ENCODE data around the gene ANKS1A.
A peak's percentile ranks its signal among the peaks of the same experiment; 100 is the strongest.
"Not testable (repeated sequence)": the region's sequence is repeated elsewhere in the genome, so short reads cannot be mapped to it uniquely, and the experiment has no call there.

ANKS1A gene

DNA sequence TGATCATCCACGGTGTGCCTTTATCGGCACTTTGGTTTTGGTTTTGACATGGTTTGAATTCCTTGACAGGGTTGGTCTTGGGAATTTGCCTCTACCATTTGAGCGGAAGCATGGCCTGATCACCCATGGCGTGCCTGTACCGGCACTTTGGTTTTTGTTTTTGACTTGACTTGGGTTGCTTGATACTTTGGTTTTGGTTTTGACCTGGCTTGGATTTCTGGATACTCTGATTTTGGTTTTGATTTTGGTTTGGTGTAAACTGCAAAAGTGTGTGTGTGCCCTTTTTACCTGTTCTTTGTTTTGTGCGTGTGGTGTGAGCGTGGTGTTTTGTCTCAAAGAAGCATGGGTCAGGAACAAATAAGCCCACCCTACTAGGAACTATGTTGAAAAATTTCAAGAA lies 110.1 kb downstream of the ANKS1A start:
- DNase-seq (ENCODE audit: low read depth), result not testable (repeated sequence)

DNA sequence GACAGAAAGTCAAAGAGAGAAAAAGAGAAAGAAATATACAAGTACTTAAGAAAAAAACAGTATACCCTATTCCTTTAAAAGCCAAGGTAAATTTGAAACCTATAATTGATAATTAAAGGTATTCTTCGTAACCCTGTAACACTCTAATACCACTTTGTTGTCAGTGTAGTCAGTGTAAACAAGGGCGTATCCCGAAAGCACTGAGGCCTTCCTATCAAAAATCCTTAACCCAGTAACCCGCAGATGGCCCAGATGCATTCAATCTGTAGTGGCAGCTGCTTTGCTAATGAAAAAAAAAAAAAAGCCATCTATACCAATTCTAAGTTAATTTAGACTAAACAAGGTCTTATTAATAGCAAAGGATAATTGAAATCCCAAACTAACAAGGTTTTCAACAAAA lies 110.9 kb downstream of the ANKS1A start:
- DNase-seq (ENCODE audit: low read depth), result not testable (repeated sequence)

DNA sequence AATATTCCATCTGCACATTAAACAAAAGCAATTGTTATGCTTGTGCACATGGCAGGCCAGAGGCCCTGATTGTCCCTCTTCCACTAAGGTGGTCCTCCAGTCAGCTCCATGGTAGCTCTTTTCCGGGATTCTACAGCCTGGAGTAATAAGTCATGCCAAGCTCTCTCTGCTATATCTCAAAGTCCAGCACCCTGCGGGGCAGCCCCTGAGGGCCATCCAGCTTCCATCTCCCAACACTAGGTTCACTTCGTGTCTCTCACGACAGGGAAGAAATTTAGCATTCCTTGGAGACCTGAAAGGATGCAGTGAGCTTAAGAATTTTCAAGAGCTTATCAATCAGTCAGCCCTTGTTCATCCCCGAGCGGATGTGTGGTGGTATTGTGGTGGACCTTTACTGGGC lies 112.3 kb downstream of the ANKS1A start:
- not testable (repeated sequence) for DNase-seq (ENCODE audit: low read depth)

DNA sequence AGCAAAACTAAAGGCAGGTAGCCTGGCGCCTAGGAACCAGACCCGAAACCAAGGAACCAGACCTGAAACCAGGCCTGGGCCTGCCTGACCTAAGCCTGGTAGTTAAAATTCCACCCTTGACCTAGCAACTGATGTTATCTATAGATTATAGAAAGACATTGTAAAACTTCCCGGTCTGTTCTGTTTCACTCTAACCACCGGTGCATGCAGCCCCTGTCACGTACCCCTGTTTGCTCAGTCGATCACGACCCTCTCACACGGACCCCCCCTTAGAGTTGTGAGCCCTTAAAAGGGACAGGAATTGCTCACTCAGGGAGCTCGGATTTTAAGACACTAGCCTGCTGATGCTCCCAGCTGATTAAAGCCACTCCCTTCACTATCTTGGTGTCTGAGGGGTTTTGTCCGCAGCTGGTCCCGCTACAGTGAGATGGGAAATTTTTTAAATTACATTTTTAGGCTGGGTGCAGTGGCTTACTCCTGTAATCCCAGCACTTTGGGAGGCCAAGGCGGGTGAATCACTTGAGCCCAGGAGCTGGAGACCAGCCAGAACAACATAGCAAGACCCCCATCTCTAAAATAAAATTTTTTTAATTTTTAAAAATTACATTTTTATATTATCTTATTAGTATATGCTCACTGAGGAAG lies 115.0 kb downstream of the ANKS1A start:
- DNase-seq (ENCODE audit: low read depth), result not testable (repeated sequence)

DNA sequence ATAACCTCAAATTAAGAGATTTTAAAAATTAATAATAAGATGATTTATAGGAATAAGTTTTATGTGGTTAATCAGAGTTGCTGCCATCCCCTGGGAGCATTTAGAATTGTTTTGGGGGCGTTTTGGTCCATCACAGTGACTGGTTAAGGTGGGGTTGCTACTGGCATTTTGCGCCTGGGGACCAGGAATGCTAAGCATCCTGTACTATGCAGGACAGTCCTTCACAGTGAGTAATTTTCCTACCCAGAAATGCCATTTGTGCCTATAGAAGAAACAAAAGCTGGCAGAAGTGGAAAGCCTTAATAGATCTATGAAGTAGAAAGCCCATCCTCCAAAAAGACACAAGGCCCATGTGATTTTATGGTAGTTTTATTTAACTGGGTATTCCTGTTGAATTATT lies 118.0 kb downstream of the ANKS1A start:
- DNase-seq (ENCODE audit: low read depth), result no peak

DNA sequence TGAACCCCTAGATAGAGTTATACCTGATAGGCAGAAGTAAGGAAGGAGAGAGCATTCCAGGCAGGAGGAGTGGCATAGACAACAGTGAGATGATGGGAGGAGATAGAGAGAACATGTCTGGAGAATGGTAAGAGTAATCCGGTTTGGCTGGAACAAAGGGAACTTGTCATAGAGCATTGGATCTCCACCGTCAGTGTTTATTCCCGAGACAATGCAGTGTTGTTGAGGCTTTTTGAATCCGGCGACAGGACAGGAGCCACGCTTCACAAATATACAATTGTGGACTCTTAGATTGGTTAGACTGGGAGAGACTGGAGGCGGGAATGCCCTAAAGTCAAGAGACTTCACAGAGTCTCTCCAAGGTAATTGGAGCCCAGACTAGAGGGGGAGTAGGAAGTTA lies 119.8 kb downstream of the ANKS1A start:
- DNase-seq (ENCODE audit: low read depth), result no peak

DNA sequence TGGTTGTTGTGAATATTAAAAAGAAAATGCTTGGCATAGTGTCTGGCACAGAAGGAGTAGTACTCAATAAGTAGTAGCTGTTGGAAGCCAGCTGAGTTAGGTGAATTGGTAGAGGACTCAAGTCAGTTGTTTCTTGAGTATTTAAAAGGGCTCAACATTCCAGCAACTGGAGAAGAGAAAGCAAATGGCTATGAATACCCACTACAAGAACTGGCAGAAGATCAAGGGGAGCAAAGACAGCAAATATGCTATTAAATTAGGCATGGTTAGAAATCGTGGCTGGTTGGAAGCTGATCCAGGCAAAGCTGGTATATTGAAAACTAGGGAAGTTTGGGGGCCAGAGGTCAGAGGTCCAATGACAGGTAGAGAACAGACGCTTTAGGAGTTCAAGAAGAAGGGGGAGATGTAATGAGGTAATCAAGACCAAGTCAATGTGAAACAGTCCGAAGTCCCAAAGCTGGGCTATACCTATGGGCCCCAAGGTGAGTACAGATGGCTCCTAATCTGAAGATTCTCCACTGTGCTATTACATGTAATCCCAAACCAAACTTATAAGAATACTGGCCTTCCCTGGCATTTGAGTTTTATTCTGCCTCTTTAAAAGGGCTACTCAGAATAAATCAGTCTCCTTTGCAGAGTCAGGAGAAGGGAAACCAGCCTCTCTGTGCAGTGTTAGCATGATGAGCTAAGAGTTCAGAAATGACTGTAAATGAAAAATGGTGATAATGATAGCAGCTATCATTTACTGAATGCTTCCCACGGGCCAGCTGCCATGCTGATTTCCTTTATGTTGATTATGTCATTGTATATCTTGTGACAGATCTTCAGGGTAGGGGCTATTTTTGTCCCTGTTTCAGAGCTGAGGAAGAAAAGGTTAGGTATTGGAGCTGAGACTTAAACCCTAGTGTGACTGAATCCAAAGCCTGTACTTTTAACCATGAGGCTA lies 122.3 kb downstream of the ANKS1A start:
- no peak for DNase-seq (ENCODE audit: low read depth)

DNA sequence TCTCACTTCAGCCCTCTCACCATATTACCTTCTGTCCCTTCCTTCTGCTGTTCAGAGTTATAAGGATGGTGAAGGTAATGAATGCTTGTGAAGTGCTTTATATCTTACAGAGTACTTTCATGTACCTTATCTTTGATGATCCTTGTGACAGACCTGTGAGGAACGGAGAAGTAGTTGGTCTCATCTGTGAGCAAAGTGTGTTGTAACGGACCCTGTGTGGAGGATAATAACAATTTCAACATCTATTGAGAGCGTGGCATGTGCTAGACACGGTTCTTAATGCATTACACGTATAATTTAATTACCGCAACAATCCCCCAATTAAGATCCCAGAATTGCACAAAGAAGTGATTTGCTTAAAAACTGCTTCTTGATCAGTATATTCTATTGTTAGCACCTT lies 124.6 kb downstream of the ANKS1A start:
- DNase-seq (ENCODE audit: low read depth), result no peak

DNA sequence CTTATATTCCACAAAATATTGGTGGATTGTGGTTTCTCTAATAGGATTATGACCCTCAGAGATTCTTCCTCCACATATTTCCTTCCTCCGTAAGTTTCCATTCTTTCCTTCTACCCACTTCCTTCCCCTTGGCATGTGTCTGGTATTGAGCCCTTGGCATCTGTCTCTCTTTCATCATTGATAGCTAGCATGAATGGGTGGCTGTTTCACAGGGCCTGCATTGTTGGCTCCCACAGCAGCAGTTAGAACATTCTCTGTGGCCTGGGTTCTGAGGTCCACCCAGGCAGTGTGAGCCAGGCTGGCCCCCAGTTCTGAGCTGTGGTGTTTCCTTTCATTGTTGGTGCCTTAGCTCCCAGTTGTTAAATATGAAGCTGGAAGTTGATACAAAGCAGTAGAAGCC lies 125.3 kb downstream of the ANKS1A start:
- no peak for DNase-seq (ENCODE audit: low read depth)

DNA sequence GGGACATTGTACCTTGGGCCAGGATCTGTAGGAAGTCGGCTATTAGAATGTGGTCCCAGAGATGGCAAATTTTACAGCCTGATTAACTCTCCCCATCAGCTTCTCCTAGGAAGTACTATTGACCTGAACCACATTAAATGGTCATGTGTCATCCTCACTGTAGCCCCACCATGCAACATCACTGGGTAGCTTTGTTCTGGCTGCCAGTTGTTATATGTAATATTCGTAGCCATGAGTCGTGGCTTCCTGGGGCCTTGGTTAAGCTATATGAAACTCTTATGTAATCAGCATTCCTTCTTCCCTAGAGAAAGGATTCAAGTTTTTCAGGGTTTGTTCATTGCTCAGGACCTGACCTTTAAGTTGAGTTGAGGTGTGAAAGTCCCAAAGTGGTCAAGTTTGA lies 125.7 kb downstream of the ANKS1A start:
- DNase-seq (ENCODE audit: low read depth), result no peak

DNA sequence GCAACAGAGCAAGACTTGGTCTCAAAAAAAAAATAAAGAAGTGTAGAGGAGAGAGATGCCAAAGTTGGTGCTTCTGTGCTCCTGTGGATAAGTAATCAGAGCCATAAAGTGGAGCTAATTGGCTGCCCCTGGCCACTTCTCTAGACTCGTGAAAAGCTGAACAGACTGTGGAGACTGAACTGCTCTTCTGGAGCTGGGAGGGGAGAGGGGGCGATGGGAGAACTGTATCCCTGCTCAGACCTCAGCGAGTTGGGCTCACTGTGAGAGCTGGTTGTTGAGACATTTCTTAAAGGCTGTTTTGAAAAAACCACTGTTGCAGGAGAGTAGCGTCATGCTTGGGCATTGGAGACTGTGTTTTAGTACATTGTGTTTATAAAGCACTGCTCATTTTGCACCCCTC lies 126.4 kb downstream of the ANKS1A start:
- no peak for DNase-seq (ENCODE audit: low read depth)

DNA sequence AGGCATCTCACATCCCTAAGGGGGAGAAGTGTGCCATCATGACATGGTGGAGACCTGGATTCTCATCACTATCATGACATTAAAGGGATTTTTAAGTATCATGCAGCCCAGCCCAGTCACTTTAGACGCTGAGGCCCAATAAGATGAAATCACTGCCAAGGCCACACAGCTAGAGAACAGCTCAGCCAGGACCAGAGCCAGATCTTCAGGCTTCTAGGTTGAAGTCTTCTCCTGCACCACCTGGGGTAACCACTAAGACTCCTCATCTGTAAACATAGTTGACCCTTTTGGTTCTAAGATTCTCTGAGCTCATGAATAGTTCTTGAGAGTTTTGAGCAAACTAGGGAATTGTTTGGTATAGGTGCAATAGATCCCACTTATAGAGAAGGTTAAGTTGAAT lies 126.9 kb downstream of the ANKS1A start:
- DNase-seq (ENCODE audit: low read depth), result no peak

DNA sequence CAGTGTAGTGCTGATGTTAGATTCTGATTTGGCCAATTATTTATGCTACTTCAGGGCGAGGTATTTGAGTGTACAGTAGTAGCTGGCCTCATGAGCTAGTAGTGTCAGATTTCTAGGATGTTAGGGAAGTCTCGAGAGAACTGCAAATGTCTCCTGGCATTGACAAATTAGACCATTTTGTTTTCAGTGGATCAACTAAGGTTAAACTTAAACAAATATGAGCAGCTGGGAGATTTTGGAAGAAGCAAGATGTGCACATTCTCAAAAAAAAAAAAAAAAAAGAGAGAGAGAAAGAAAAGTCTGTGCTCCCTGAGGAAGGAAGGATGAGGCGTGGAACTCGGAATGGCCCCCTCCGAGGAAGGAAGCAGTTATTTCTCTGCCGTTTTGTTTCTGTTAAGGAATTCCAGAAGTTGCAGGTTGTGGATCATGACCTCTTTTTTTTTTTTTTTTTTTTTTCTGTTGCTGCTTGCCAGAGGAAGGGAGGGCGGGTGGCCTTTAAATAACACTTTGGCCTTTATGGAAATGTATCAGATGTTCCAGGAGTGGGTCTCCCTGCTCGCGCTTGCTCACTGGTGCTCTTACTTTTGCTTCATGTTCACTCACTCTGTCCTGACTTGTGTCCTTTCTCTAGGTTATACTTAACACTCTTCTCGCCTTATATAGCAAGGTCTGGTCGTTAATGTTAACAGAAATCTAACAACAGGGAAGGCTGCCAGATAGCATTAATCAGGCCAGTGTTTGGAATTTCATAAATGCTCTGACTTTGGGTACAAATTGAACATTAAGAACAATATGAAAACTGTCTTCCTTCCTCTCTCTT lies 127.7 kb downstream of the ANKS1A start:
- peak; percentile 53 for DNase-seq (ENCODE audit: low read depth)

DNA sequence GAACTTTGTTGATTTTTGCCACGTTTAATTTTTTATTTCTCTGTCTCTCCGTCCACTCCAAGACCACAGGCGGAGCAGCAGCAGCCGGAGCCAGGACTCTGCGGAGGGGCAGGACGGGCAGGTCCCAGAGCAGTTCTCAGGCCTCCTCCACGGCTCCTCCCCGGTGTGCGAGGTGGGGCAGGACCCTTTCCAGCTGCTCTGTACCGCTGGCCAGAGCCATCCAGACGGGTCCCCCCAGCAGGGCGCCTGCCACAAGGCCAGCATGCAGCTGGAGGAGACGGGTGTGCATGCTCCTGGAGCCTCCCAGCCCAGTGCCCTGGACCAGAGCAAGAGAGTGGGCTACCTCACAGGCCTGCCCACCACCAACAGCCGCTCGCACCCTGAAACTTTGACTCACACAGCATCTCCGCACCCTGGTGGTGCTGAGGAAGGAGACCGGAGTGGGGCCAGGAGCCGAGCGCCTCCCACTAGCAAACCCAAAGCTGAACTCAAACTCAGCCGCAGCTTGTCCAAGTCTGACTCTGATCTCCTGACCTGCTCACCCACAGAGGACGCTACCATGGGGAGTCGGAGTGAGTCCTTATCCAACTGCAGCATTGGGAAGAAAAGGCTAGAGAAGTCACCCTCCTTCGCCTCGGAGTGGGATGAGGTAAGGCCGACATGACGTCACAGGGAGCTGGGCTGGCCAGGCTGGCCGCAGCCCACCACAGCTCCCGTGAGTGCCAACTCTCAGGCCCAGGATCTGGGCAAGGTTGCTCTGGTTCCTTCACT lies 128.5 kb downstream of the ANKS1A start:
- DNase-seq (ENCODE audit: low read depth), result no peak

DNA sequence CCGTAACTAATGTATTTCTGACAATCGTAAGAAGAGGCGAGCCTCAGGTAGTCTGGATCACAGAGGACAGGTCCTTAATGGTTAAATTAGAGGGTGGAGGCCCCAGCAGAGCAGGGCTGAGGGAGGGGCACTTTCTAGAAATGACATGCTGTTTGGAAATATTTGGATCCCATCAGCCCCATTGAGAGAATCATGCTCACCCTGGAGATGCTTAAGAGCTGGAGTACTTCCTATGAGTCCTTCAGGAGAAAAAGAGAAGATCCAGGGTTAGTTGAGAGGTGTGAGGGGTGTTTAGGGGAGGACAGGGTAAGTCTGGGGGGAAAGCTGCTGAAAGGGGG lies 129.1 kb downstream of the ANKS1A start:
- no peak for DNase-seq (ENCODE audit: low read depth)

DNA sequence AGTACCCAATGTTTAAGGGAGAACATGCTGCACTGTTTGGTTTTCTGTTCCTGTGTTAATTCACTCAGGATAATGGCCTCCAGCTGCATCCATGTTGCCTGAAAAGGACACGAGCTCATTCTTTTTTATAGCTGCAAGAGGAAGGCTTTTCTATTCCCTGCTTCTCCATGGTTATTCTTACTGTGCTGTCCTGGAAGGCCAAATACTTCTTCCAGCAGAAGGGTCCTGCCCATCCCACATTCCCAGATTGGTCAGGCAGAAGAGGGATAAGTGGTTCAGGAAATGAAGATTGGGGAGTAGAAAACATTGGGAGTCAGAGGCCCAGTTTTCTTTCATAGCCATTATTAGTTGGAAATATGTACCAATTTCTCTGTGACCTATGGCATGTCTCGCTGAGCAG lies 129.7 kb downstream of the ANKS1A start:
- DNase-seq (ENCODE audit: low read depth), result no peak

DNA sequence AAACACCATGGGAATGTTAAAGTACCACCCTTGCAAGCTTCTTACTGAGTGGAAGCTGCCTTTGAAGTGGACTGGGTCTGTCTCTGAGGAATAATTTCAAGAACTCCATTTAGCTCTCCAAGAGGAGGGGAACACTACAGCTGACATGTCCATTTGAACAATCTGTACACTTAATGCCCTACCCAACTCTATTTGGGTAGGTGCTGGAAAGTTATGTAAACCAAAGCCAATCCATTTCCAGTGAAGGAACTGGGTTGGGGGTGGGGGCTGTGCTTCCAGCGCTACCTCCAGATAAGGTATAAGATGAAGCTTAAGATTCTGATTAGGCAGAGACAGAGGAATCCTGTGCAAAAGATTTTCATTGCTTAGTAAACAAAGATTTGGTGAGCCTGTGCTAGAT lies 130.1 kb downstream of the ANKS1A start:
- no peak for DNase-seq (ENCODE audit: low read depth)

DNA sequence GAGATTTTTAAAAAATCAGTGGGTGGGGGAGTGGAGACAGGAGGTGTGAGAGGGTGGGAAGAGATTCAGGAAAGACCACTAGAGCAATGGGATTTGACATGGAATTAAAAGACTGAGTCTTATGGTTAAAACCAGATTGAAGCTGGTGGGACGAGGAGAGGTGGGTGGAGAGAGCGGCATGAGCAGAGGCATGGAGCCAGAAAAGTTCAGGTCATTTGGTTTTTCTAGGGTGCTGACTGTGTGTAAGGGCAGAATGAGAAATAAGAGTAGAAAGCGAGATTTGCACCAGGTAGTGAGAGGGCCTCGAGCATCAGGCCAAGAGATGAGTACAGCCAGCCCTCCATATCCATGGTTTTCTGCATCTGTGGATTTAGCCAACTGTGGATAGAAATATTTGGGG lies 130.8 kb downstream of the ANKS1A start:
- no peak for DNase-seq (ENCODE audit: low read depth)

DNA sequence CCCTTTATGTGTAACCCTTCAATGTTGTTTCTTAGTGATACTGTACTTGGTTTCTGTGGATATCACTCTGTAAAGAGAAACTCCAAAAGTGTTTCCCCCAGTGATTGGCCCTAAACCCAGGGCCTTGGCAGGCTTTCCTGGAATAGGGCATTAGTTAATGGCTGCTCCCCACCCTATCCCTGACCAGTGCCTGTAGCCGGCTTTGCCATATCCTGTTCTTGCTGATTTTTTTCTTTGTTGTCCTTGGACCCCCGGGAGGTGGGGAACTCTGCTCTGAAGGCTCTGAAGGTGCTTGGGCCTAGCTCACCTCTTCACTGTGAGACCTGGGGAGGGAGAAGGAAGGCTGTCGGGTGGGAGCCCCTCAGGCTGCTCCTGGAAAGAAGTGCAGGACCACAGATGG lies 131.9 kb downstream of the ANKS1A start:
- no peak for DNase-seq (ENCODE audit: low read depth)

DNA sequence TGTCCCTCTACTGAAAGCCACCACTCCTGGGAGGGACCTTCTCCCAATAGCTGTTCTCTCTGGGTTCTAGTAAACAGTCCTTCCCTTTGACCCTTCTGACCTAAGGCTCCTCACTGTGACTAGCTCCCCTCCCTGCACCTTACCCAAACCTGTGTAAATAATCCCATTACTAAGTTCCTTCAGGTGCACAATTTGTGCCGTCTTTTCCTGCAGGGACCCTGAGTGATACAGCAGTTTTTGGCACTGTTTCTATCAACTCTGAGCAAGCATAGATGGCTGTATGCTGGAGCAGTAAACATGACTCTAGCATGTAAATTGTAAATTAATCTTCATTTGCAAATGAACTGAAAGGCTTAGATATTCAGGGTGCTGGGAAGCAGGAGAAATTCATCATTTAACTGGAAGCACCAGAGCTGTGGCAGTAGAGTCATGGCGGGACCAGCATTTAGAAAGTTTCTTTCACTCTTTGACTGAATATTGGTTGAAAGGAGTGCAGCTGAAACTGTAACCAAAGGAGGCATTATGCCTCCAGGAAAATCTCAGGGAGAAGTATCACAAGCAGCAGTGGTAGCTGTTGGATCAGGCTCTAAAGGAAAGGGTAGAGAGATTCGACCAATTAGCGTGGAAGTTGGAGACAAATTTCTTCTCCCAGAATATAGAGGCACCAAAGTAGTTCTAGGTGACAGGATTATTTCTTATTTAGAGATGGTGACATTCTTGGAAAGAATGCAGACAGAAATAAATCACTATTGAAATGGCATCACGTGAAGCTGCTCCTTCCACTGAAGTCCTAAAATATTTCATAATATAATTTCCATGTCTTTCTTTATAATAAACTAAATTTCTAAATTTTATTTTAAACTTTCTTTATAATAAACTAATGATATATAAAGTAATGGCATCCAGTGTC lies 134.3 kb downstream of the ANKS1A start:
- no peak for DNase-seq (ENCODE audit: low read depth)

DNA sequence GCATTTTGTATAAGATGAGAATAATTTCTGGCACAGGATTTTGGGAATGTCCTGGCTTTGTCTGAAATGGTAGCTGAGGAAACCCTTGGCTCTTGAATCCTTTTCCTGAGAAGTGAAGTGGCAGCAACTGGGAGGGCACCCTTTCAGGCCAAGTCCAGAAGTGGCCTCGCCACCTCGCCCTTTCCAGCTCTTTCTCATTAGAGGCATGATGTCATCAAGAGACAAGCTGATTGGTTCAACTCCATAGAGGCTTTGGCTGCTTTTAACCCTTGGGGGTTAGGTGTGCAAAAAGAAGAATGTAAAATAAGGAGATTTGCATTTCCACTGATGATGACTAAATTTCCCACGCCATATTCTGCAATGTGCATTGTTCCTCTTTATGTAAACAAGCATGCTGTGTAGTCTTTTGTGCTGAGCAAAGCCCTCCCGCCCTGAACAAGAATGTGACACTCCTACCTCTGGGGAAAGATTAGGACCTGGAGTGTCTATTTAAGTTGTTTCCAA lies 135.5 kb downstream of the ANKS1A start:
- DNase-seq (ENCODE audit: low read depth), result peak; percentile 20

All from fibroblast of gingiva (primary cell).